HG03432 (cell line): Measurements from ENCODE around the gene LCMT2.

Experiments
- ATAC-seq: cut with Tn5 transposase; IDR thresholded peaks from one replicate; pipeline ENCODE4 v1.9.1; 2021; ENCODE audit warnings: mild to moderate bottlenecking, moderate library complexity; ENCODE audit not compliant: unreplicated experiment

Gene LCMT2

GRCh38 chr15:43276563-43277200, 53.7 kb downstream of the LCMT2 start:
- no peak for ATAC-seq

GRCh38 chr15:43275740-43276562, 54.4 kb downstream of the LCMT2 start:
- no peak for ATAC-seq

GRCh38 chr15:43274136-43274535, 56.2 kb downstream of the LCMT2 start:
- no peak for ATAC-seq
